HEK293T (cell line): Measurements from ENCODE around the gene NTSR1.

ENCODE experiments used
- CTCF ChIA-PET: fragments of 350-600 bp; formaldehyde crosslinking; extraction: SDS; loops from one replicate; lab custom pipeline; 2021; ENCODE audit warnings: antibody characterized with exemption, inconsistent platforms; lab: Yijun Ruan, JAX
- POLR2A ChIA-PET: fragments of 350-600 bp; formaldehyde crosslinking; extraction: SDS; loops from one replicate; lab custom pipeline; 2020; ENCODE audit warnings: antibody characterized with exemption, inconsistent platforms; lab: Yijun Ruan, JAX
- DNase-seq: peaks from one replicate; pipeline ENCODE4 v3.0.0; 2012; ENCODE audit warnings: mixed read lengths; ENCODE audit errors: extremely low spot score
- ARNT ChIP-seq: fragments of 450-650 bp; IDR thresholded peaks from 2 replicates; pipeline ENCODE4 v1.6.1; 2017; ENCODE audit warnings: mild to moderate bottlenecking
- BHLHE40 ChIP-seq: fragments of 450-650 bp; IDR thresholded peaks from 2 replicates; pipeline ENCODE4 v1.6.1; 2016; ENCODE audit warnings: mild to moderate bottlenecking, moderate library complexity, borderline replicate concordance
- CTBP1 ChIP-seq: fragments of 450-650 bp; IDR thresholded peaks from 2 replicates; pipeline ENCODE4 v1.6.1; 2016; ENCODE audit warnings: borderline replicate concordance
- ELF4 ChIP-seq: fragments of 450-650 bp; IDR thresholded peaks from 2 replicates; pipeline ENCODE4 v1.6.1; 2017; ENCODE audit warnings: antibody characterized with exemption
- FOXA1 ChIP-seq: fragments of 450-650 bp; IDR thresholded peaks from 2 replicates; pipeline ENCODE4 v1.6.1; 2016; ENCODE audit warnings: mild to moderate bottlenecking
- FOXK2 ChIP-seq: fragments of 450-650 bp; IDR thresholded peaks from 2 replicates; pipeline ENCODE4 v1.6.1; 2016; ENCODE audit warnings: mild to moderate bottlenecking
- FOXM1 ChIP-seq: fragments of 450-650 bp; IDR thresholded peaks from 2 replicates; pipeline ENCODE4 v1.6.1; 2017; ENCODE audit warnings: mild to moderate bottlenecking, borderline replicate concordance
- HDGF ChIP-seq: fragments of 450-650 bp; IDR thresholded peaks from 2 replicates; pipeline ENCODE4 v1.6.1; 2017; ENCODE audit warnings: antibody characterized with exemption, borderline replicate concordance
- L3MBTL2 ChIP-seq: fragments of 450-650 bp; conservative IDR thresholded peaks from 2 replicates; pipeline ENCODE4 v1.6.1; 2016; ENCODE audit warnings: mild to moderate bottlenecking
- LEF1 ChIP-seq: fragments of 450-650 bp; IDR thresholded peaks from 2 replicates; pipeline ENCODE4 v1.6.1; 2017; ENCODE audit warnings: mild to moderate bottlenecking, borderline replicate concordance
- NFRKB ChIP-seq: fragments of 450-650 bp; IDR thresholded peaks from 2 replicates; pipeline ENCODE4 v1.6.1; 2016; ENCODE audit warnings: mild to moderate bottlenecking, moderate library complexity
- SP1 ChIP-seq: fragments of 450-650 bp; IDR thresholded peaks from 2 replicates; pipeline ENCODE4 v1.6.1; 2017
- SUZ12 ChIP-seq: fragments of 450-650 bp; IDR thresholded peaks from 2 replicates; pipeline ENCODE4 v1.6.1; 2016; ENCODE audit warnings: mild to moderate bottlenecking
- TARDBP ChIP-seq: fragments of 450-650 bp; IDR thresholded peaks from 2 replicates; pipeline ENCODE4 v1.6.1; 2016
- ZNF384 ChIP-seq: fragments of 450-650 bp; IDR thresholded peaks from 2 replicates; pipeline ENCODE4 v1.6.1; 2016
- TF ChIP-seq, protein P1 (sequence below): fragments of 450-650 bp; IDR thresholded peaks from 2 replicates; pipeline ENCODE4 v1.6.1; 2016

The NTSR1 gene

DNA sequence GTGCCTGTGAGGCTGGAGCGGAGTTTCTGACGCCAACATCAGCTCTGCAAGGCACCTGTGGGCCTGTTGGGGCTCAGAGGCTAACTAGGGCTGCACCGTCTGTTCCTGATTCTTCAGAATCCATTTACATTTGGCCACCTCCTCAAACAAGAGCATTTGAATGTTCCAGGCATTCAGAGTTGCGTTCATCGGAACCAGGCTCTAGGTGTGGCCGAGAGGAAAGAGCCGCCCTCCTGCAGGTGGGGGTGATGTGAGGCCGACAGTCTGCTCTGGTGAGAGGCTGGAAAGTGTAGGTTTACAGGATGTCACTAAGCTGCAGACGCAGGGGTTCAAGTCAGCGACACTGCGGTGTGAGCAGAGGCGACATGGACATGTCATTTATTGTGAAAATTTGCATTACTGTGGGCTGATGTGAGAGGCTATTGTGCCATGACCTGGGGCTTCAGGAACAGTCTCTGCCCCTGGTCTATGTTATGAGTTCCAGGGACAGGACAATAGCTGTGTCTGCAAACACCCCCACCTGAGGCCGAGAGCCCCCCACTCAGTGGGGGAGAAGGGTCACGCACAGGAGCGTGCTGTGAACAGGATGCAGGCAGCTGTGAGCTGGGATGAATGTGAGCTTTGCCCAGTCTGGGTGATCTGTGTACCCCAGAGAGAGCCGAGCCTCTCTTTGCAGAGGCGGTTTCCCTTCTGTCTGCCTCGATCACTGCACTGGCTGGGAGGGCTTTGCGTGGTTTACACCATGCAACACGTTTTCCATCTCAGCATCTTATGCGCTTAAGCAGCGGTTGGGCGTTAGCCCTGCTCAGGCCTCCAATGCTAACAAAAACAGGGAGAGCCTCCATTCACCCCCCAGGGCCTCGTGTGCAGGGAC is 45.3 kb upstream of the NTSR1 start:
- no peak for TF ChIP-seq LEF1
- TF ChIP-seq SP1, result no peak
- TF ChIP-seq FOXM1, result no peak
- TF ChIP-seq ZNF384, result no peak
- no peak for TF ChIP-seq L3MBTL2
- no peak for TF ChIP-seq FOXA1
- TF ChIP-seq CTBP1, result no peak
- no peak for TF ChIP-seq ELF4
- TF ChIP-seq, protein P1, sequence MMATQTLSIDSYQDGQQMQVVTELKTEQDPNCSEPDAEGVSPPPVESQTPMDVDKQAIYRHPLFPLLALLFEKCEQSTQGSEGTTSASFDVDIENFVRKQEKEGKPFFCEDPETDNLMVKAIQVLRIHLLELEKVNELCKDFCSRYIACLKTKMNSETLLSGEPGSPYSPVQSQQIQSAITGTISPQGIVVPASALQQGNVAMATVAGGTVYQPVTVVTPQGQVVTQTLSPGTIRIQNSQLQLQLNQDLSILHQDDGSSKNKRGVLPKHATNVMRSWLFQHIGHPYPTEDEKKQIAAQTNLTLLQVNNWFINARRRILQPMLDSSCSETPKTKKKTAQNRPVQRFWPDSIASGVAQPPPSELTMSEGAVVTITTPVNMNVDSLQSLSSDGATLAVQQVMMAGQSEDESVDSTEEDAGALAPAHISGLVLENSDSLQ, result no peak
- CTCF ChIA-PET, result no interaction called here
- no peak for DNase-seq
- POLR2A ChIA-PET, result no interaction called here

DNA sequence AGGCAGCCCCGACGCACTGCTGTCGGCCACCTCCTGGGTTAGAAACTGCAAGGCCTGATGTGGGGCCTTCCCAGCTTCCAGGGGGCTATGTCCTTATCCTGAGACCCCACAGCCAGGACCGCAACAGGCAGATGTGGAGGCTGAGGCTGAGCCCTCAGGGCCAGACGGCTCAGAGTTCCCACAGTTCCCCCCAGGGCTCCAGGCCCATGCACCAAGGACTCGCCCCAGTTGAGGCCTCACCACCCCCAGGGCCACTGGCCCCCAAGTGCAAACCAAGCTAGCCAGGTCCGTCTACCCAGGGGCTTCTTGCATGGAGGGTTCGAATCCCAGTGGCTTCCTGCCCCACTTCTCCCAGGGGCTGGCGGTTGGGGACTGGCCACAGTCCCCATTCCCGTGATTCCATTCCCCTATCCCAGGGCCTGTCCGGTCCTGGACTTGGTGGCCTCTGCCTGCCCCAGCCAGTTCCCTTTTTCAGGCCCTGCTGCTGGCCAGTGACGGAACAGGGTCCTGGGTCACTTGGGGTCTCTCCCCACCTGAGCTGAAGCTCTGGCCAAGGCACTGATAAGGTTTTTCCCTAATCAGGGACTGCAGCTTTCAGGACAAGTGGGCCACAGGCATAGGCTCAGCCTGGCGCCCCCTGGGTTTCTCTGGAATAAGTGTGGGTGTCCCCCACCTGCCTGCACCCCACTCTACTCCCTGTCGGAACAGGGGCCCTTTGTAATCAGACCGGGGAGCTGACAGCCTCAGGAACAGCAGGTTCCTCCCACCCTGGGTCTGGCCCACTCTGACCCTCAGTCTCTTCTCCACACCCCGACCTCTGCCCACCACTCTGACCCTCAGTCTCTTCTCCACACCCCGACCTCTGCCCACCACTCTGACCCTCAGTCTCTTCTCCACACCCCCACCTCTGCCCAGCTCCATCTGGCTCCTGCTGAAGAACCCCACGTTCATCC is 44.3 kb upstream of the NTSR1 start:
- ChIA-PET POLR2A (interaction anchor here (1.0 kb wide), 2 partner anchors 8 to 130 kb away, joined by 3 read pairs; no protein-coding TSS in a partner anchor), CTCF (interaction anchor here (0.5 to 0.6 kb wide), 2 partner anchors 13 to 47 kb away, joined by 3 read pairs; no protein-coding TSS in a partner anchor)
- TF ChIP-seq L3MBTL2, result no peak
- TF ChIP-seq CTBP1, result no peak
- TF ChIP-seq TARDBP, result no peak
- no peak for TF ChIP-seq SUZ12
- TF ChIP-seq FOXK2, result no peak
- no peak for TF ChIP-seq SP1
- no peak for TF ChIP-seq FOXM1
- TF ChIP-seq LEF1, result no peak
- TF ChIP-seq HDGF, result no peak
- TF ChIP-seq ARNT, result no peak
- TF ChIP-seq BHLHE40, result no peak
- TF ChIP-seq ELF4, result no peak
- TF ChIP-seq FOXA1, result no peak
- TF ChIP-seq ZNF384, result no peak
- TF ChIP-seq, protein P1, result no peak
- no peak for DNase-seq

GRCh38 chr20:62665153-62665754 is 43.4 kb upstream of the NTSR1 start:
- no peak for TF ChIP-seq SUZ12
- no peak for TF ChIP-seq NFRKB
- no peak for TF ChIP-seq ARNT
- TF ChIP-seq L3MBTL2, result no peak
- no peak for TF ChIP-seq CTBP1
- TF ChIP-seq FOXA1, result no peak
- TF ChIP-seq HDGF, result no peak
- ChIA-PET POLR2A (interaction anchor here (1.0 kb wide), 2 partner anchors 9 to 129 kb away, joined by 3 read pairs; no protein-coding TSS in a partner anchor), CTCF (no interaction called here)
- no peak for DNase-seq

DNA sequence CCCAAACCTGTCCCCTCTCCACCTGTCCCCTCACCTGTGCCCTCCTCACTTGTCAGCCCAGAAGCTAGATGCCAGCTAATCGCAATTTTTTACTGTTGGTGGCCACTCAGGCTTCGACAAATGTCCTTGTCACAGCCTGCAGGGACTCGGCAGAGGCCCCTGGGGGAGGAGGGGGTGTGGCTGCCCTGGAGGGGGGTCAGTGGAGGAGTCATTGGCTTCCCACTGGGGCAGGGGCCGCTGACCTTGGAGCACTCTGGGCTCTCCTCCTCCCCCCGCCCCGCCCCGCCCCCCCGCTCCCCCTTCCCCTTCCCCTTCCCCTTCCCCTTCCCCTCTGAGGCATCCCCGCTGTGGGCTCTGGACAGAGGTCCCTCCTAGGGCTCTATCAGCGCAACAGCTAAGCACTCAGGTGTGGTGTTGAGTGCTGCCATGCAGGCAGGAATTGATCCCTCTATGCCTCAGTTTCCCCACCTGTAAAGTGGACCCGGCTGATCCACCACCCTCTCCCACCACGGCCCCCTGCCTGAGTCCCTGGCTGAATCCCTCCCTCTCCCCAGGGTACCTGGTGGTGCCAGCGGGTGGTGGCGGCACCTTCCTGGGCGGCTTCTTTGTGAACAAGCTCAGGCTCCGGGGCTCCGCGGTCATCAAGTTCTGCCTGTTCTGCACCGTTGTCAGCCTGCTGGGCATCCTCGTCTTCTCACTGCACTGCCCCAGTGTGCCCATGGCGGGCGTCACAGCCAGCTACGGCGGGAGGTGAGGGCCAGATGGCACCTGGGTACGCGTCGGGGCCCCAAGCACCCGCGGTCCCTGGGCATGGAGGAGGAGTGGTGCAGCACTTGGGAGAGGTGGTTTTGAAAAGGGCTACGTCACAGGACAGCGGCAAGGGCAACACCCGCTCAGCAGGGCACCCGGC is 42.6 kb upstream of the NTSR1 start:
- CTCF ChIA-PET, result no interaction called here
- TF ChIP-seq, protein P1, result no peak
- TF ChIP-seq HDGF, result no peak
- no peak for DNase-seq
- POLR2A ChIA-PET, result interaction anchor here (1.1 kb wide), 1 partner anchor 130 kb away, joined by 3 read pairs; the partner anchor contains the start of gene MRGBP

GRCh38 chr20:62666736-62667529 is 41.7 kb upstream of the NTSR1 start:
- POLR2A ChIA-PET, result interaction anchor here (1.1 kb wide), 1 partner anchor 129 kb away, joined by 3 read pairs; the partner anchor contains the start of gene MRGBP
- no peak for TF ChIP-seq ZNF384
- no peak for TF ChIP-seq LEF1
- no peak for TF ChIP-seq FOXA1
- no peak for TF ChIP-seq CTBP1
- no peak for TF ChIP-seq L3MBTL2
- no peak for TF ChIP-seq TARDBP
- TF ChIP-seq, protein P1, result no peak
- no peak for TF ChIP-seq BHLHE40
- TF ChIP-seq FOXM1, result no peak
- no peak for TF ChIP-seq ELF4
- DNase-seq, result no peak
- CTCF ChIA-PET, result interaction anchor here (1.0 kb wide), 1 partner anchor 125 kb away, joined by 3 read pairs; no protein-coding TSS in a partner anchor
